PC-3 (cell line): ENCODE data around the gene GRIP1. TPM values are rescaled to one million over a fixed set of nuclear protein-coding genes. Genes with fewer than 3 reads are reported as not detected.

Experiments used
- ATAC-seq: fragments of 200-7000 bp; cut with Tn5 transposase; 2 replicates; pipeline ENCODE4 v1.9.1; 2020; ENCODE audit warnings: mild to moderate bottlenecking, moderate library complexity
- BruUV-seq: library from RNA; stranded (reverse); fragments of 400-500 nt; replicated peaks from 2 replicates; lab custom pipeline; 2021; lab: Mats Ljungman, UMichigan
- CTCF ChIA-PET: fragments of 300-600 bp; sonication (Branson Sonifier 250); formaldehyde crosslinking; loops from one replicate; lab custom pipeline; 2022; ENCODE audit warnings: antibody characterized with exemption; lab: Charles Lee
- POLR2A ChIA-PET: fragments of 300-600 bp; sonication (Branson Sonifier 250); formaldehyde crosslinking; loops from one replicate; lab custom pipeline; 2022; ENCODE audit warnings: antibody characterized with exemption; ENCODE audit not compliant: unreplicated experiment; lab: Charles Lee
- DNase-seq: peaks from one replicate; pipeline ENCODE4 v3.0.0-alpha.2; 2015
- H2AFZ ChIP-seq: fragments of 300-600 bp; sonication (generic); 2 replicates; pipeline ENCODE4 v1.6.0; 2016; ENCODE audit warnings: antibody characterized with exemption, low read length
- H3F3A ChIP-seq: fragments of 300-600 bp; sonication (generic); one replicate; pipeline ENCODE4 v1.6.0; 2017; ENCODE audit warnings: antibody characterized with exemption, low read length, control low read depth, mild to moderate bottlenecking; ENCODE audit not compliant: unreplicated experiment
- H3K27ac ChIP-seq: fragments of 300-600 bp; sonication (generic); 2 replicates; pipeline ENCODE4 v1.5.1; 2016; ENCODE audit warnings: mild to moderate bottlenecking, low read length
- H3K27me3 ChIP-seq: fragments of 300-600 bp; sonication (generic); 2 replicates; pipeline ENCODE4 v1.6.1; 2016; ENCODE audit warnings: low read length, mixed read lengths
- H3K36me3 ChIP-seq: fragments of 300-600 bp; sonication (generic); 2 replicates; pipeline ENCODE4 v1.6.1; 2016; ENCODE audit warnings: low read depth, mixed run types, low read length, mixed read lengths
- H3K4me1 ChIP-seq: fragments of 300-600 bp; sonication (generic); 2 replicates; pipeline ENCODE4 v1.5.1; 2016; ENCODE audit warnings: low read length; ENCODE audit not compliant: insufficient read depth
- H3K4me2 ChIP-seq: fragments of 300-600 bp; sonication (generic); 2 replicates; pipeline ENCODE4 v1.6.0; 2016; ENCODE audit warnings: low read length
- H3K4me3 ChIP-seq: fragments of 300-600 bp; sonication (generic); 2 replicates; pipeline ENCODE4 v1.5.1; 2016; ENCODE audit warnings: mild to moderate bottlenecking, low read length, mixed read lengths
- H3K79me2 ChIP-seq: fragments of 300-600 bp; sonication (generic); 2 replicates; pipeline ENCODE4 v1.6.1; 2017; ENCODE audit warnings: low read length, mixed read lengths
- H3K9ac ChIP-seq: fragments of 300-600 bp; sonication (generic); 2 replicates; pipeline ENCODE4 v1.6.0; 2016; ENCODE audit warnings: mild to moderate bottlenecking, low read length
- H3K9me2 ChIP-seq: fragments of 300-600 bp; sonication (generic); replicated peaks from 2 replicates; pipeline ENCODE4 v1.6.1; 2016; ENCODE audit warnings: mixed run types, low read length, mixed read lengths
- H3K9me3 ChIP-seq: fragments of 300-600 bp; sonication (generic); 2 replicates; pipeline ENCODE4 v1.6.1; 2016; ENCODE audit warnings: low read length, mixed read lengths
- H4K20me1 ChIP-seq: fragments of 300-600 bp; sonication (generic); 2 replicates; pipeline ENCODE4 v1.6.1; 2016; ENCODE audit warnings: low read length, mixed read lengths
- EZH2 ChIP-seq: fragments of 300-600 bp; sonication (generic); IDR thresholded peaks from one replicate; pipeline ENCODE4 v1.6.1; 2017; ENCODE audit warnings: antibody characterized with exemption, mild to moderate bottlenecking, low read length; ENCODE audit not compliant: unreplicated experiment
- EZH2phosphoT487 ChIP-seq: fragments of 300-600 bp; sonication (generic); IDR thresholded peaks from 2 replicates; pipeline ENCODE4 v1.6.1; 2018; ENCODE audit warnings: mild to moderate bottlenecking, antibody characterized with exemption, low read length, borderline replicate concordance
- intact Hi-C: fragments of 100-400 bp; cut with micrococcal nuclease; formaldehyde crosslinking; loops from 2 replicates; pipeline ENCODE4 v1.9.0; 2023
- total RNA-seq: library from RNA; depleted of rRNA; stranded (reverse); fragments of >200 nt; gene quantifications from 2 replicates; pipeline ENCODE4 v1.2.3, GENCODE V29; 2014
- TF ChIP-seq, protein P1 (sequence below): fragments of 300-600 bp; sonication (generic); conservative IDR thresholded peaks from 2 replicates; pipeline ENCODE4 v1.5.1; 2017; ENCODE audit warnings: antibody characterized with exemption, low read depth, mild to moderate bottlenecking, low read length

GRIP1 gene
- total RNA-seq, 1 experiment from 2014 or later, result 2.0 TPM

DNA sequence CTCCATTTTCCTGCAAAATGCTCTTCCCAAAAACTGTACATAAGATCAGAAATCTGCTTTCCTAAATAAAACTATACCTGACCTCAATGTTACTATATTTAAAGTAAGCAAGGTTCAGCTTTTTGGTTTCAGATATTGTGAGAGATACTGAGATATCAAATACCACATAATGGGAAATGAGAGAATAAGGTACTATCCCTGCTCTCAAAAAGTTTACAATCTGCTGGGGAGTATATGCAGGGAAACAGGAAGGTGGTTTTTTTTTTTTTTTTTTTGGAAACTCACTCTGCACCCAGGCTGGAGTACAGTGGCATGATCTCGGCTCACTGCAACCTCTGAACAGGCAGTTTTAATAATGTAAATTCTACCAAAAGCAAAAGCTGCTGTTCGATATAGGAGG is 327.6 kb downstream of the GRIP1 start:
- POLR2A ChIA-PET, result no interaction called here
- no peak overlapping the region for H3K4me2 ChIP-seq
- H3K79me2 ChIP-seq, result no peaks in the 10 kb centered on the region
- ATAC-seq (no peak), DNase-seq (no peak)
- no peaks in the 10 kb centered on the region for H3K27me3 ChIP-seq
- BruUV-seq, result no TSS peak
- no peak overlapping the region for H2AFZ ChIP-seq
- H3K36me3 ChIP-seq, result no peaks in the 10 kb centered on the region
- no peaks in the 10 kb centered on the region for H3K9me2 ChIP-seq
- no peaks in the 10 kb centered on the region for H4K20me1 ChIP-seq
- H3K9ac ChIP-seq, result no peak overlapping the region
- H3K9me3 ChIP-seq, result no peaks in the 10 kb centered on the region
- H3K27ac ChIP-seq, result no peak overlapping the region
- H3K4me1 ChIP-seq, result no peaks in the 10 kb centered on the region
- CTCF ChIA-PET, result no interaction called here
- intact Hi-C loops, result loop anchor here (1.0 kb wide), 1 partner anchor 343 kb away; no protein-coding TSS in a partner anchor
- TF ChIP-seq, protein P1, sequence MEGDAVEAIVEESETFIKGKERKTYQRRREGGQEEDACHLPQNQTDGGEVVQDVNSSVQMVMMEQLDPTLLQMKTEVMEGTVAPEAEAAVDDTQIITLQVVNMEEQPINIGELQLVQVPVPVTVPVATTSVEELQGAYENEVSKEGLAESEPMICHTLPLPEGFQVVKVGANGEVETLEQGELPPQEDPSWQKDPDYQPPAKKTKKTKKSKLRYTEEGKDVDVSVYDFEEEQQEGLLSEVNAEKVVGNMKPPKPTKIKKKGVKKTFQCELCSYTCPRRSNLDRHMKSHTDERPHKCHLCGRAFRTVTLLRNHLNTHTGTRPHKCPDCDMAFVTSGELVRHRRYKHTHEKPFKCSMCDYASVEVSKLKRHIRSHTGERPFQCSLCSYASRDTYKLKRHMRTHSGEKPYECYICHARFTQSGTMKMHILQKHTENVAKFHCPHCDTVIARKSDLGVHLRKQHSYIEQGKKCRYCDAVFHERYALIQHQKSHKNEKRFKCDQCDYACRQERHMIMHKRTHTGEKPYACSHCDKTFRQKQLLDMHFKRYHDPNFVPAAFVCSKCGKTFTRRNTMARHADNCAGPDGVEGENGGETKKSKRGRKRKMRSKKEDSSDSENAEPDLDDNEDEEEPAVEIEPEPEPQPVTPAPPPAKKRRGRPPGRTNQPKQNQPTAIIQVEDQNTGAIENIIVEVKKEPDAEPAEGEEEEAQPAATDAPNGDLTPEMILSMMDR, result no peak
- TF ChIP-seq EZH2phosphoT487, result no peak
- TF ChIP-seq EZH2, result no peak
- no peak overlapping the region for H3K4me3 ChIP-seq
- no peaks in the 10 kb centered on the region for H3F3A ChIP-seq

DNA sequence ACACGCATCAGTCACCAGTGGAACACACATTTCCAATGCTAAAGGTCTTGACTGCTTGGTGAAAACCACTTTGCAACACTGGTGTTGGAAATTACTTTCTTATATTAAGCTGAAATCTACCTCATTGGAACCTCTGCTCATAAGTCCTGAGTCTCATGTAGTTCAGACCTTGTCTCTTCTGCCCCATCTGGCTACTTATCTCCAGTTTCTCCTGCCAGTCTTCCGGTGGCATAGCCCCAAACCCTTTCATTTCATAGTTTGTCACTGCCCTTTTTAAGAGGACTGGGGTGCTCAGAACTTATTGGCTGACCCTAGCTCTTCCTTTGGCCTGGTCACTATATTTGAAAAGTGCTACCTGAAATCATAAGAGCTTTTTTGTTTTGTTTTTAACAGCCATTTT is 332.9 kb downstream of the GRIP1 start:
- no peaks in the 10 kb centered on the region; the same call in 1 of the 2 replicates for H3K36me3 ChIP-seq
- ChIA-PET CTCF (no interaction called here), POLR2A (no interaction called here)
- no peaks in the 10 kb centered on the region for H3K4me1 ChIP-seq
- H4K20me1 ChIP-seq, result no peaks in the 10 kb centered on the region
- no peak overlapping the region for H3K9ac ChIP-seq
- H3K4me2 ChIP-seq, result no peak overlapping the region
- no peak for DNase-seq
- H3K27me3 ChIP-seq, result no peaks in the 10 kb centered on the region
- no peak for TF ChIP-seq EZH2
- no peak for TF ChIP-seq EZH2phosphoT487
- TF ChIP-seq, protein P1, result no peak
- H3K4me3 ChIP-seq, result no peak overlapping the region
- H3K9me2 ChIP-seq, result no peaks in the 10 kb centered on the region
- no TSS peak for BruUV-seq
- no peak overlapping the region for H3K27ac ChIP-seq
- no peaks in the 10 kb centered on the region for H3F3A ChIP-seq
- intact Hi-C loops, result no loop called here
- H2AFZ ChIP-seq, result no peak overlapping the region
- ATAC-seq, result no peak
- no peaks in the 10 kb centered on the region for H3K9me3 ChIP-seq
- no peaks in the 10 kb centered on the region for H3K79me2 ChIP-seq

DNA sequence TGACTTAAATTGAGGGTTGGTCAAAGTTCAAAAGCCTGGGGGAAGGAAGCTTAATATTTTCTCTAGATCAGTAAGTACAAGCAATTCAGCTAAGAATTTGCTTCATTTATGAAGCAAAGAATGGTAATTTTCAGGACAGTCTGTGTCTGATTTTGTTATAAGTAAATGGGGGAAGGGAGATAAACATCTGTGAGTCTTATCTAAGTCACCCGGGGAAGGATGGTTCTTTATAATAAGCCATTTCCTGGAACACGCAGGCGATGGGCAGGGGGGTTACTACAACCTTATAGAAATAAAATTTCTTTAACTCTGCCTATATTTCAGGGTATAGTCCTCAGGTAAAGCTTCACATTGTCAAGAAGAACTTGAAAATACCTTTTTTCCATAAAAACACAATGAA is 333.7 kb downstream of the GRIP1 start:
- ChIA-PET POLR2A (no interaction called here), CTCF (interaction anchor here (0.6 kb wide), 1 partner anchor 43 kb away, joined by 16 read pairs; the partner anchor contains the start of gene HELB)
- no peak for ATAC-seq
- no peaks in the 10 kb centered on the region for H3F3A ChIP-seq
- no peaks in the 10 kb centered on the region for H3K9me3 ChIP-seq
- no peak overlapping the region for H3K27ac ChIP-seq
- no peak for DNase-seq
- intact Hi-C loops, result no loop called here
- no peaks in the 10 kb centered on the region for H3K4me1 ChIP-seq
- no peak overlapping the region for H3K4me2 ChIP-seq
- BruUV-seq, result no TSS peak
- H2AFZ ChIP-seq, result no peak overlapping the region
- H3K9me2 ChIP-seq, result no peaks in the 10 kb centered on the region
- H3K36me3 ChIP-seq, result no peaks in the 10 kb centered on the region; the same call in 1 of the 2 replicates
- no peaks in the 10 kb centered on the region for H3K27me3 ChIP-seq
- H4K20me1 ChIP-seq, result no peaks in the 10 kb centered on the region
- no peak overlapping the region for H3K9ac ChIP-seq
- TF ChIP-seq, protein P1, result no peak
- no peak for TF ChIP-seq EZH2phosphoT487
- no peak for TF ChIP-seq EZH2
- H3K4me3 ChIP-seq, result no peak overlapping the region
- no peaks in the 10 kb centered on the region for H3K79me2 ChIP-seq
